H1 (cell line): Measurements from ENCODE around the gene RNF130. TPM values are rescaled to one million over a fixed set of nuclear protein-coding genes. Genes with fewer than 3 reads are reported as not detected.

Experiments
- ATF2 ChIP-seq: IDR thresholded peaks from 2 replicates; pipeline ENCODE4 v1.6.1; 2012; ENCODE audit warnings: low read length, inconsistent platforms
- BRCA1 ChIP-seq: IDR thresholded peaks from 2 replicates; pipeline ENCODE4 v1.6.1; 2012; ENCODE audit warnings: low read depth, low read length, improper control_type of control experiment
- CEBPB ChIP-seq: IDR thresholded peaks from 2 replicates; pipeline ENCODE4 v1.6.1; 2012; ENCODE audit warnings: low read depth, low read length
- CHD7 ChIP-seq: fragments of 300-600 bp; sonication (generic); IDR thresholded peaks from 2 replicates; pipeline ENCODE4 v1.7.1; 2012; ENCODE audit warnings: low read length, moderate library complexity, mild to moderate bottlenecking, inconsistent platforms; ENCODE audit not compliant: insufficient replicate concordance
- EGR1 ChIP-seq: IDR thresholded peaks from 2 replicates; pipeline ENCODE4 v1.6.1; 2011; ENCODE audit warnings: low read depth, low read length, borderline replicate concordance
- HDAC6 ChIP-seq: IDR thresholded peaks from one replicate; pipeline ENCODE4 v1.7.1; 2012; ENCODE audit warnings: low read depth, mild to moderate bottlenecking, inconsistent platforms, low read length, moderate library complexity
- POLR2A ChIP-seq, 2 experiments: IDR thresholded peaks; 1 replicate in 1 of 2; 2 replicates in 1 of 2; pipeline ENCODE4 v1.6.1; 2011; ENCODE audit warnings: low read depth in 2 of 2, low read length in 2 of 2, mild to moderate bottlenecking in 2 of 2; ENCODE audit errors: control extremely low read depth in 1 of 2
- SIN3A ChIP-seq, 2 experiments: IDR thresholded peaks in 1 of 2; conservative IDR thresholded peaks in 1 of 2; 2 replicates each; pipeline ENCODE4 v1.6.1; 2011 to 2012; ENCODE audit warnings: low read length in 2 of 2, improper control_type of control experiment in 1 of 2, low read depth in 1 of 2, mild to moderate bottlenecking in 1 of 2
- SRF ChIP-seq: IDR thresholded peaks from 2 replicates; pipeline ENCODE4 v1.6.1; 2011; ENCODE audit warnings: mild to moderate bottlenecking, low read depth, low read length, moderate library complexity
- TEAD4 ChIP-seq: IDR thresholded peaks from 2 replicates; pipeline ENCODE4 v1.6.1; 2012; ENCODE audit warnings: low read depth, low read length, inconsistent platforms, mixed read lengths
- YY1 ChIP-seq: IDR thresholded peaks from 2 replicates; pipeline ENCODE4 v1.6.1; 2011; ENCODE audit warnings: low read depth, mild to moderate bottlenecking, low read length
- polyA plus RNA-seq, 7 experiments: library from polyadenylated mRNA; depleted of rRNA in 3 of 7; stranded (reverse) in 5 of 7; unstranded in 2 of 7; fragments of >200 nt in 5 of 7; fragments of 200-250 nt in 2 of 7; gene quantifications; 1 replicate in 5 of 7; 2 replicates in 1 of 7; 4 replicates in 1 of 7; pipeline versions ENCODE4 v1.2.1 to v1.2.3, GENCODE V29; 2011 to 2013; ENCODE audit warnings: missing spikeins in 2 of 7, mixed read lengths in 2 of 7
- total RNA-seq: library from RNA; stranded (reverse); fragmentation: NEBNext Ultra II Directional; extraction: Animal tissue kit (Norgen Biotek cat#: 25700); gene quantifications from 2 replicates; pipeline ENCODE4 v1.2.1, GENCODE V29; 2021

RNF130 gene
- total and polyA plus RNA-seq, 2 of the 8 experiments (the other 6 are each of a cell fraction or from before 2014, with no cell fraction given): 65.1 to 70.0 TPM

- TF ChIP-seq CHD7 (no peak), YY1 (no peak), ATF2 (peak; percentile 37; the same call in 1 of the 2 replicates), SIN3A (conservative IDR thresholded peaks at IDR 0.05 in 1 of 2, IDR thresholded peaks at IDR 0.05 in 1 of 2; ENCODE audit: low read depth in 1 of 2, low read length in 2 of 2) (no peak), BRCA1 (no peak), HDAC6 (no peak), TEAD4 (no peak), CEBPB (no peak), SRF (no peak), EGR1 (no peak), POLR2A (IDR thresholded peaks at IDR 0.05; ENCODE audit: control extremely low read depth in 1 of 2, low read depth in 2 of 2, low read length in 2 of 2) (peak in 1 of 2 experiments; percentile 62; a peak in 1 of 3 replicates)
These were observed 14.3 kb upstream of the RNF130 start (continued) for GRCh38 chr5:180085837-180086236.
